Tibial nerve (tissue), 4 donors: Measurements from ENCODE around the gene SOX5. TPM values are rescaled to one million over a fixed set of nuclear protein-coding genes. Genes with fewer than 3 reads are reported as not detected.

ENCODE experiments used
- DNase-seq, 2 donors: peaks; one replicate each; pipeline ENCODE4 v3.0.0-alpha.2; 2019; ENCODE audit warnings: low spot score in 2 of 2
- H3K27ac ChIP-seq, 4 donors: fragments of 200-600 bp; sonication (generic) in 3 of 4; one replicate each; pipeline ENCODE4 v1.5.1; 2017 to 2019; ENCODE audit warnings: mild to moderate bottlenecking in 1 of 4
- H3K27me3 ChIP-seq, 2 donors: fragments of 200-600 bp; sonication (generic) in 1 of 2; one replicate each; pipeline versions ENCODE4 v1.5.1 to v1.6.0; 2017 to 2019
- H3K36me3 ChIP-seq, 3 donors: fragments of 200-600 bp; sonication (generic); one replicate each; pipeline ENCODE4 v1.5.1; 2018 to 2019
- H3K4me1 ChIP-seq, 4 donors: fragments of 200-600 bp; sonication (generic) in 3 of 4; one replicate each; pipeline ENCODE4 v1.5.1; 2017 to 2019
- H3K4me3 ChIP-seq, 4 donors: fragments of 200-600 bp; sonication (generic) in 3 of 4; one replicate each; pipeline ENCODE4 v1.5.1; 2017 to 2019; ENCODE audit warnings: mild to moderate bottlenecking in 1 of 4, moderate library complexity in 1 of 4
- H3K9me3 ChIP-seq, 4 donors: fragments of 200-600 bp; sonication (generic) in 3 of 4; one replicate each; pipeline ENCODE4 v1.5.1; 2017 to 2019
- CTCF ChIP-seq, 5 experiments: fragments of 200-600 bp in 3 of 5; fragments of 450-650 bp in 2 of 5; sonication (generic) in 3 of 5; IDR thresholded peaks; one replicate each; pipeline ENCODE4 v1.5.1; 2016 to 2019; ENCODE audit warnings: antibody characterized with exemption in 5 of 5, mild to moderate bottlenecking in 3 of 5, moderate library complexity in 2 of 5
- EP300 ChIP-seq, 2 donors: sonication (generic); formaldehyde crosslinking; IDR thresholded peaks; one replicate each; pipeline ENCODE4 v1.6.1; 2017; ENCODE audit warnings: antibody characterized with exemption in 2 of 2, mild to moderate bottlenecking in 1 of 2
- POLR2A ChIP-seq, 2 donors: fragments of 450-650 bp; IDR thresholded peaks; one replicate each; pipeline ENCODE4 v1.6.1; 2017; ENCODE audit warnings: antibody characterized with exemption in 2 of 2, mild to moderate bottlenecking in 2 of 2, moderate library complexity in 2 of 2
- WGBS, 2 donors: methylation state at CpG; one replicate each; pipeline ENCODE4 v1.1.5; 2018; 5-methylcytosine and 5-hydroxymethylcytosine counted together
- total RNA-seq, 4 donors: library from RNA; depleted of rRNA; stranded (reverse); fragments of >200 nt; gene quantifications; one replicate each; pipeline ENCODE4 v1.1.0, GENCODE V29; 2016

SOX5 gene
- total RNA-seq, 4 donors from 2014 or later, result 24.0 to 53.8 (median 38.6) TPM

- peaks cover 0 to 25% (median 4%) of the 10 kb centered on the region in 4 donors for H3K9me3 ChIP-seq
- no peak for TF ChIP-seq POLR2A (IDR thresholded peaks at IDR 0.05)
- TF ChIP-seq CTCF (IDR thresholded peaks at IDR 0.05), result no peak
- TF ChIP-seq EP300 (IDR thresholded peaks at IDR 0.05), result no peak
- no peak overlapping the region for H3K27ac ChIP-seq
- no peaks in the 10 kb centered on the region for H3K4me1 ChIP-seq
- no peak for DNase-seq
- no peaks in the 10 kb centered on the region for H3K27me3 ChIP-seq
- WGBS, 2 donors, result 90 to 92% methylated on average over 5 of the region's 5 CpGs
- H3K36me3 ChIP-seq, result peaks cover 0 to 39% (median 3%) of the 10 kb centered on the region in 3 donors
- no peak overlapping the region for H3K4me3 ChIP-seq
These were observed 348.6 kb downstream of the SOX5 start for GRCh38 chr12:23600919-23601318.

- WGBS, 2 donors, result 68 to 77% methylated on average over 3 of the region's 3 CpGs
- no peak overlapping the region for H3K27ac ChIP-seq
- H3K36me3 ChIP-seq, result peaks cover 0 to 11% (median 3%) of the 10 kb centered on the region in 3 donors
- TF ChIP-seq EP300 (IDR thresholded peaks at IDR 0.05) (no peak), CTCF (IDR thresholded peaks at IDR 0.05) (no peak), POLR2A (IDR thresholded peaks at IDR 0.05) (no peak)
- H3K4me1 ChIP-seq, result no peaks in the 10 kb centered on the region
- DNase-seq, result no peak
- H3K4me3 ChIP-seq, result no peak overlapping the region
- H3K27me3 ChIP-seq, result no peaks in the 10 kb centered on the region
- H3K9me3 ChIP-seq, result peaks cover 0 to 18% (median 4%) of the 10 kb centered on the region in 4 donors
These were observed 352.9 kb downstream of the SOX5 start for GRCh38 chr12:23596568-23596967.

DNA sequence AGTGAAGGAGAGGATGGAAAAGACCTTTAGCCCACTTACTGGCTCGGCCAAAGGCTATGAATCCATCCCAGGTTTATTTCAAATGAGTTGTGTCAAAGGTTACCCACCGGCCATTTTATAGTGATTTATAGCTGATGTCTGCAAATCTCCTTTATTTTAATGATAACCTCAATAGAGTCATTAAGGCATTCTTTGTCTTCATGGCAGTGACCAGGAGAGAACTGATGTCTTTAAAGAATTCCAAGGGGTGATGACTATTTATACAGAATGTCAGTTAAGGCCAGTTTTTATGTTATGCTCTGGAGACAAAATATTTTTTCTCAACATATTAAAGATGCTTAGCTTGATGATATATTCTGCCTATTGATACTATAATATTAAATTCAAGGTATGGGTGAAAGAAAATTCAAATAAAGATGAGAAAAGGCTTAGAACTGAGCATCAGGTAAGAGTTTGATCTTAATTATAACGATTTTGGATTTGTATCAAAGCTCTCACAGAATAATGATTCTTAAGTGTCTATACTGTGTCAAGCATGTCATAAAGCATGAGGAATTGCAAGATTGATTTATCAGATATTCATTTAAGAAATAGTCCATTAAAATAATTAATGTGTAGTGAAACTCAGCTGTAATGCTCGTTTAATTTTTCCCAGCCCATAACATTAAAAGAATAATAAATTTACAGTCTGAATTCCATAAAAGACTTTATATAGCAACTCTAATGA lies 361.5 kb downstream of the SOX5 start:
- Histone ChIP-seq H3K4me1 (no peaks in the 10 kb centered on the region), H3K4me3 (no peak overlapping the region), H3K27me3 (no peaks in the 10 kb centered on the region), H3K9me3 (no peaks in the 10 kb centered on the region), H3K27ac (no peak overlapping the region), H3K36me3 (no peaks in the 10 kb centered on the region)
- DNase-seq, result no peak
- TF ChIP-seq CTCF (IDR thresholded peaks at IDR 0.05) (no peak), EP300 (IDR thresholded peaks at IDR 0.05) (no peak), POLR2A (IDR thresholded peaks at IDR 0.05) (no peak)
- 64 to 65% methylated on average over 4 of the region's 4 CpGs for WGBS, 2 donors

DNA sequence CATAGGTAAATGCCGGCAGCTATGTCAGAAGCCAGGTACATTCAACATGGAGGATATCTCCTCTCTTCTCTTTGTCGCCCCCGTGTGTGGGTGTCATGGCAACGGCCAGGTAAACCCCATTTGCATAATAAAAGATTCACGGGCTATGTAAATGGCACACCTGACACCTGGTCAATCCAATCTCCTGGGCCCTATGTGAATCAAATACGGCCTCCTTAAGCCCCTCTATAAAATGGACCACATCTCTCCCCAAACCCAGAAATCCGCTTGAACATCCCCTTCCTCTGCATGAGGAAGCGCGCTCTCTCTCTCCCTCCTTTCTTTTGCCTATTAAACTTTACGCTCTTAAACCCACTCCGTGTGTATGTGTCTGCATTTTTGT lies 363.7 kb downstream of the SOX5 start:
- Histone ChIP-seq H3K4me3 (no peak overlapping the region), H3K27me3 (no peaks in the 10 kb centered on the region), H3K36me3 (no peaks in the 10 kb centered on the region), H3K27ac (no peak overlapping the region), H3K9me3 (no peaks in the 10 kb centered on the region), H3K4me1 (no peaks in the 10 kb centered on the region)
- TF ChIP-seq POLR2A (IDR thresholded peaks at IDR 0.05) (no peak), CTCF (IDR thresholded peaks at IDR 0.05) (no peak), EP300 (IDR thresholded peaks at IDR 0.05) (no peak)
- 81 to 87% methylated on average over 11 of the region's 11 CpGs for WGBS, 2 donors
- DNase-seq, result no peak

GRCh38 chr12:23585156-23585781 lies 364.2 kb downstream of the SOX5 start:
- Histone ChIP-seq H3K36me3 (no peaks in the 10 kb centered on the region), H3K9me3 (no peaks in the 10 kb centered on the region), H3K4me1 (no peaks in the 10 kb centered on the region), H3K27me3 (no peaks in the 10 kb centered on the region), H3K27ac (no peak overlapping the region), H3K4me3 (no peak overlapping the region)
- WGBS, 2 donors, result 94 to 100% methylated on average over 2 of the region's 2 CpGs
- TF ChIP-seq POLR2A (IDR thresholded peaks at IDR 0.05), result no peak
- no peak for TF ChIP-seq CTCF (IDR thresholded peaks at IDR 0.05)
- TF ChIP-seq EP300 (IDR thresholded peaks at IDR 0.05), result no peak
- no peak for DNase-seq
